HG03457 (cell line): ENCODE data around the gene DDX20.
"Not testable (repeated sequence)": the region's sequence is repeated elsewhere in the genome, so short reads cannot be mapped to it uniquely, and the experiment has no call there.

Experiments
- ATAC-seq: cut with Tn5 transposase; IDR thresholded peaks from one replicate; pipeline ENCODE4 v1.9.1; 2021; ENCODE audit warnings: moderate number of reproducible peaks; ENCODE audit not compliant: unreplicated experiment

The DDX20 gene

GRCh38 chr1:111732718-111733117 is 23.0 kb upstream of the DDX20 start:
- no peak for ATAC-seq

- no peak for ATAC-seq
Observed at GRCh38 chr1:111733183-111733991, 22.3 kb upstream of the DDX20 start.

- no peak for ATAC-seq
Observed at GRCh38 chr1:111733992-111734341, 21.7 kb upstream of the DDX20 start.

- ATAC-seq: no peak
Observed at GRCh38 chr1:111734426-111734825, 21.3 kb upstream of the DDX20 start.

GRCh38 chr1:111734856-111735255 is 20.8 kb upstream of the DDX20 start:
- no peak for ATAC-seq

GRCh38 chr1:111735321-111735720 is 20.4 kb upstream of the DDX20 start:
- ATAC-seq: no peak

GRCh38 chr1:111735858-111736544 is 19.7 kb upstream of the DDX20 start:
- ATAC-seq: no peak

- ATAC-seq: no peak
Observed at GRCh38 chr1:111736548-111737215, 19.0 kb upstream of the DDX20 start.

GRCh38 chr1:111737216-111738132 is 18.2 kb upstream of the DDX20 start:
- ATAC-seq: no peak

GRCh38 chr1:111738133-111738435 is 17.6 kb upstream of the DDX20 start:
- no peak for ATAC-seq

- ATAC-seq: peak; percentile 38
Observed at GRCh38 chr1:111738436-111739193, 17.1 kb upstream of the DDX20 start.

- peak; percentile 77 for ATAC-seq
Observed at GRCh38 chr1:111739194-111739924, 16.3 kb upstream of the DDX20 start, which contains the start of gene INKA2. Gene INKA2 (minus strand): TSS chr1:111739395. CDS start chr1:111739242, 153 bp downstream.

- ATAC-seq: no peak
Observed at GRCh38 chr1:111739925-111740765, 15.6 kb upstream of the DDX20 start.

- ATAC-seq: not testable (repeated sequence)
Observed at GRCh38 chr1:111742292-111742691, 13.4 kb upstream of the DDX20 start.

- ATAC-seq: no peak
Observed at GRCh38 chr1:111742938-111743549, 12.7 kb upstream of the DDX20 start.

GRCh38 chr1:111743679-111744101 is 12.0 kb upstream of the DDX20 start:
- no peak for ATAC-seq

GRCh38 chr1:111745675-111746613 is 9.8 kb upstream of the DDX20 start:
- ATAC-seq: no peak
